PFSK-1 (cell line): ENCODE data around the gene RAPGEF5.

ENCODE experiments used
- POLR2AphosphoS5 ChIP-seq: IDR thresholded peaks from 2 replicates; pipeline ENCODE4 v1.6.1; 2012; ENCODE audit warnings: low read depth, mild to moderate bottlenecking, control low read depth, low read length, moderate library complexity
- SIN3A ChIP-seq: IDR thresholded peaks from 2 replicates; pipeline ENCODE4 v1.6.1; 2012; ENCODE audit warnings: mild to moderate bottlenecking, low read length, moderate library complexity, borderline replicate concordance; ENCODE audit not compliant: insufficient read depth

DNA sequence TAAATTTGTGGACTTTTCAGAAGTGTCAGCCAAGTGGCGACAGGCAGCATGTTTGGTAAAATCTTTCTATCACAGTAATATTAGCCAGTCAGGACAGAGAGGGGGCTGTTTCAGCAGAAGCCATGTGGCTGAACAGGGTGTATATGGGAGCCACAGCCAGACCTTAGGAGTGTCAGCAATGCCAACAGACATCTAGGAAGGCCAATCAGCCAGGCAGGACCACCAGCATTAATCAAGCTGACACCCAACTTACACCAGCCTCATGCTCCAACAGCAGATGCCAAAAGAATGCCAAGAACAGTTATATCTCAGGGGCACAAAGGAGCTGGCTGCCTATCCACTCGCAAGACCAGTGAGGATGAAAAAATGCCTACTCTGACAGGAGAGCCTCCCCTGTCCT, 54.8 kb downstream of the RAPGEF5 start:
- TF ChIP-seq SIN3A (no peak), POLR2AphosphoS5 (no peak)
